Activated CD4-positive, alpha-beta T cell treated with anti-CD3 and anti-CD28 coated beads, Interleukin-2, amount 10 ng/mL, durations not matched to agents 7 days and 5 days (primary cell): ENCODE results near the gene PAPPA. TPM values are rescaled to one million over a fixed set of nuclear protein-coding genes. Genes with fewer than 3 reads are reported as not detected.

Source experiments
- CTCF ChIA-PET: fragments of 350-600 bp; sonication (Branson Sonifier 250); formaldehyde crosslinking; loops from one replicate; lab custom pipeline; 2021; ENCODE audit warnings: antibody characterized with exemption; lab: Charles Lee
- POLR2A ChIA-PET: fragments of 350-600 bp; sonication (Branson Sonifier 250); formaldehyde crosslinking; loops from one replicate; lab custom pipeline; 2021; ENCODE audit warnings: antibody characterized with exemption; lab: Charles Lee
- DNase-seq: peaks from one replicate; pipeline ENCODE4 v3.0.0-alpha.2; 2020
- H3K27ac Mint-ChIP-seq: one replicate; pipeline ENCODE4 v1.8.0; 2021; ENCODE audit warnings: mild to moderate bottlenecking, moderate library complexity, mixed read lengths
- H3K27me3 Mint-ChIP-seq: one replicate; pipeline ENCODE4 v1.8.0; 2021; ENCODE audit warnings: mixed read lengths
- H3K36me3 Mint-ChIP-seq: one replicate; pipeline ENCODE4 v1.8.0; 2021; ENCODE audit warnings: low read depth, mixed read lengths
- H3K4me1 Mint-ChIP-seq: one replicate; pipeline ENCODE4 v1.8.0; 2021; ENCODE audit warnings: mixed read lengths
- H3K4me3 Mint-ChIP-seq: one replicate; pipeline ENCODE4 v1.8.0; 2021; ENCODE audit warnings: mild to moderate bottlenecking, moderate library complexity, mixed read lengths
- H3K9me3 Mint-ChIP-seq: one replicate; pipeline ENCODE4 v1.8.0; 2021; ENCODE audit warnings: mixed read lengths
- total RNA-seq, 2 experiments: library from RNA; stranded (reverse); gene quantifications; one replicate each; pipeline ENCODE4 v1.2.3, GENCODE V29; 2021

The PAPPA gene
- total RNA-seq, 2 experiments from 2014 or later = not detected

- POLR2A ChIA-PET = no interaction called here
- Mint-ChIP-seq H3K9me3 (no peaks in the 10 kb centered on the region), H3K27me3 (no peaks in the 10 kb centered on the region), H3K36me3 (no peaks in the 10 kb centered on the region), H3K4me1 (no peaks in the 10 kb centered on the region), H3K27ac (no peak overlapping the region), H3K4me3 (no peak overlapping the region)
- CTCF ChIA-PET = no interaction called here
- no peak for DNase-seq
These were observed 54.0 kb downstream of the PAPPA start for GRCh38 chr9:116207371-116208111.

GRCh38 chr9:116208417-116209232 is 55.0 kb downstream of the PAPPA start:
- no peaks in the 10 kb centered on the region for H3K27me3 Mint-ChIP-seq
- H3K4me3 Mint-ChIP-seq = no peak overlapping the region
- no peak for DNase-seq
- no peak overlapping the region for H3K27ac Mint-ChIP-seq
- ChIA-PET CTCF (no interaction called here), POLR2A (no interaction called here)
- no peaks in the 10 kb centered on the region for H3K9me3 Mint-ChIP-seq
- H3K4me1 Mint-ChIP-seq = no peaks in the 10 kb centered on the region
- no peaks in the 10 kb centered on the region for H3K36me3 Mint-ChIP-seq

- H3K4me3 Mint-ChIP-seq = no peak overlapping the region
- no peaks in the 10 kb centered on the region for H3K9me3 Mint-ChIP-seq
- no peaks in the 10 kb centered on the region for H3K27me3 Mint-ChIP-seq
- no peaks in the 10 kb centered on the region for H3K36me3 Mint-ChIP-seq
- no peaks in the 10 kb centered on the region for H3K4me1 Mint-ChIP-seq
- no peak overlapping the region for H3K27ac Mint-ChIP-seq
- POLR2A ChIA-PET = no interaction called here
- CTCF ChIA-PET = no interaction called here
- DNase-seq = no peak
These were observed 56.0 kb downstream of the PAPPA start for GRCh38 chr9:116209414-116210116.

GRCh38 chr9:116212986-116213692 is 59.5 kb downstream of the PAPPA start:
- H3K4me1 Mint-ChIP-seq = no peaks in the 10 kb centered on the region
- no peak overlapping the region for H3K4me3 Mint-ChIP-seq
- no peaks in the 10 kb centered on the region for H3K36me3 Mint-ChIP-seq
- H3K9me3 Mint-ChIP-seq = no peaks in the 10 kb centered on the region
- CTCF ChIA-PET = no interaction called here
- H3K27me3 Mint-ChIP-seq = no peaks in the 10 kb centered on the region
- no peak for DNase-seq
- POLR2A ChIA-PET = no interaction called here
- H3K27ac Mint-ChIP-seq = no peak overlapping the region

- no peak for DNase-seq
- Mint-ChIP-seq H3K27me3 (no peaks in the 10 kb centered on the region), H3K27ac (no peak overlapping the region), H3K9me3 (no peaks in the 10 kb centered on the region), H3K36me3 (no peaks in the 10 kb centered on the region), H3K4me3 (no peak overlapping the region), H3K4me1 (no peaks in the 10 kb centered on the region)
- ChIA-PET CTCF (no interaction called here), POLR2A (no interaction called here)
These were observed 60.1 kb downstream of the PAPPA start for GRCh38 chr9:116213693-116214047.

GRCh38 chr9:116218399-116218798 is 64.8 kb downstream of the PAPPA start:
- Mint-ChIP-seq H3K4me3 (no peak overlapping the region), H3K9me3 (no peaks in the 10 kb centered on the region), H3K4me1 (no peaks in the 10 kb centered on the region), H3K27me3 (no peaks in the 10 kb centered on the region), H3K36me3 (no peaks in the 10 kb centered on the region), H3K27ac (no peak overlapping the region)
- ChIA-PET CTCF (no interaction called here), POLR2A (no interaction called here)
- no peak for DNase-seq

GRCh38 chr9:116219686-116220085 is 66.1 kb downstream of the PAPPA start:
- no peaks in the 10 kb centered on the region for H3K36me3 Mint-ChIP-seq
- no peak overlapping the region for H3K4me3 Mint-ChIP-seq
- ChIA-PET POLR2A (no interaction called here), CTCF (no interaction called here)
- no peak overlapping the region for H3K27ac Mint-ChIP-seq
- H3K9me3 Mint-ChIP-seq = peaks cover under 1% of the 10 kb centered on the region
- H3K27me3 Mint-ChIP-seq = no peaks in the 10 kb centered on the region
- no peak for DNase-seq
- no peaks in the 10 kb centered on the region for H3K4me1 Mint-ChIP-seq

- Mint-ChIP-seq H3K4me1 (no peaks in the 10 kb centered on the region), H3K36me3 (no peaks in the 10 kb centered on the region), H3K27me3 (no peaks in the 10 kb centered on the region), H3K4me3 (no peak overlapping the region), H3K9me3 (peaks cover 4% of the 10 kb centered on the region), H3K27ac (no peak overlapping the region)
- POLR2A ChIA-PET = no interaction called here
- CTCF ChIA-PET = no interaction called here
- DNase-seq = no peak
These were observed 70.3 kb downstream of the PAPPA start for GRCh38 chr9:116223926-116224325.

GRCh38 chr9:116230051-116230632 is 76.6 kb downstream of the PAPPA start:
- CTCF ChIA-PET = no interaction called here

GRCh38 chr9:116232424-116233159 is 79.0 kb downstream of the PAPPA start:
- Mint-ChIP-seq H3K4me1 (no peaks in the 10 kb centered on the region), H3K27me3 (no peaks in the 10 kb centered on the region), H3K36me3 (no peaks in the 10 kb centered on the region), H3K9me3 (no peaks in the 10 kb centered on the region), H3K27ac (no peak overlapping the region), H3K4me3 (no peak overlapping the region)
- CTCF ChIA-PET = no interaction called here
- DNase-seq = no peak
- POLR2A ChIA-PET = no interaction called here

More at GRCh38 chr9:116230051-116230632, 76.6 kb downstream of the PAPPA start:
- H3K36me3 Mint-ChIP-seq = no peaks in the 10 kb centered on the region
- H3K4me3 Mint-ChIP-seq = no peak overlapping the region
- no peak overlapping the region for H3K27ac Mint-ChIP-seq
- H3K9me3 Mint-ChIP-seq = no peaks in the 10 kb centered on the region
- no peaks in the 10 kb centered on the region for H3K27me3 Mint-ChIP-seq
- no peak for DNase-seq
- H3K4me1 Mint-ChIP-seq = no peaks in the 10 kb centered on the region
- POLR2A ChIA-PET = no interaction called here

- Mint-ChIP-seq H3K36me3 (no peaks in the 10 kb centered on the region), H3K4me1 (no peaks in the 10 kb centered on the region), H3K4me3 (no peak overlapping the region), H3K27ac (no peak overlapping the region), H3K9me3 (no peaks in the 10 kb centered on the region), H3K27me3 (no peaks in the 10 kb centered on the region)
- no peak for DNase-seq
- ChIA-PET POLR2A (no interaction called here), CTCF (no interaction called here)
These were observed 79.6 kb downstream of the PAPPA start for GRCh38 chr9:116233160-116233530.

GRCh38 chr9:116234081-116234480 is 80.5 kb downstream of the PAPPA start:
- ChIA-PET CTCF (no interaction called here), POLR2A (no interaction called here)
- no peaks in the 10 kb centered on the region for H3K27me3 Mint-ChIP-seq
- no peaks in the 10 kb centered on the region for H3K9me3 Mint-ChIP-seq
- H3K36me3 Mint-ChIP-seq = no peaks in the 10 kb centered on the region
- no peak overlapping the region for H3K27ac Mint-ChIP-seq
- H3K4me3 Mint-ChIP-seq = no peak overlapping the region
- no peak for DNase-seq
- no peaks in the 10 kb centered on the region for H3K4me1 Mint-ChIP-seq
